Stimulated activated CD4-positive, alpha-beta T cell treated with anti-CD3 and anti-CD28 coated beads, Interleukin-2, amount 100 ng/mL, for 4 hours (primary cell): ENCODE data around the gene B9D1.

ENCODE experiments used
- DNase-seq: peaks from one replicate; pipeline ENCODE4 v3.0.0-alpha.2; 2020; ENCODE audit warnings: low read depth

Gene B9D1

DNA sequence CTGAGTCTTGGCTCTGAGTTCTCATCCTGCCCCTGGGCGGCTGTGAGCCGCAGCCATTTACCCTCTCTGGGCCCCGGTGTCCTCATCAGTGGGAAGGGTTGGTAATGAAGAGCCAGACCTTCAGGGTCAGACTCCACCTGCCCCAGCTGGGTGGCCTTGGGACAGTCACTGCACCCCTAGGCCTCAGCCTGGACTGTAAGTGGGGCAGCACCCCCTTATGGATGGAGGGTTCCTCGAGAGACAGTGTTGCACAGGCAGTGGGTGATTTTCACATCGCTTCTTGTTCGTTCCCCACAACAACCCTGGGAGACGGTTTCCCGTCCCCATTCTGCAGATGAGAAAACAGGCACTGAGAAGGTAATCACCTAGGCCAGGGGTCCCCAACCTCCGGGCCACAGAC, 60.5 kb downstream of the B9D1 start:
- no peak for DNase-seq

DNA sequence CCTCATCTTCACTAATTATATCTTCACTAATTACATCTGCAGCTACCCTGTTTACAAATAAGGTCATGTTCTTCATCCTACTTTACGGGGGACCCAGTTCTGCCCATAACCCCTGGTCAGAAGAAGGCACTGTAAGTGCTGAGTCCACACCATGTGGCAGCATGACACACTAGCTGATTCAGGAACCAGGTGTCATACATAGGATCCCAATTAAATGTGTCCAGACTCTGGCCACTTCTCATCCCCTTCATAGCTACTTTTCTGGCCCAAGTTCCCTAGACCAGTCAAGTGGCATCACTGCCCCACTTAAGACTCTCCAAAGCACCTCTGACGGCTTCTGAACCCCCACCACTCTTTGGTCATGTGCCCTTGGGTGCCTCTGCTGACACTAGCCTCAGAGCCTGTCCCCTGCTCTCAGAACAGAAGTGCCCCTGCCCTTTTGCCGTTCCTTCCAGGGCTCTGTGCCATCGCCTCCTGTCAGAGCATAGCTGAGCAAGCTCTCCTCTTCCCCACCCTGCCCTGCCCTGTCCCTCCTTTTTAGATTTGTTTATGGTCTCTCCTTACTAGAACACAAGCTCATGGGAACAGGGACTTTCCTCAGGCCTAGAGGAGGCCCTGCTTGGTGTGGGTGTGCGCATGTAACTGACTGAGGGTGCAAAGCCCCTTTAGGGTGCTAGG, 61.1 kb downstream of the B9D1 start:
- no peak for DNase-seq

DNA sequence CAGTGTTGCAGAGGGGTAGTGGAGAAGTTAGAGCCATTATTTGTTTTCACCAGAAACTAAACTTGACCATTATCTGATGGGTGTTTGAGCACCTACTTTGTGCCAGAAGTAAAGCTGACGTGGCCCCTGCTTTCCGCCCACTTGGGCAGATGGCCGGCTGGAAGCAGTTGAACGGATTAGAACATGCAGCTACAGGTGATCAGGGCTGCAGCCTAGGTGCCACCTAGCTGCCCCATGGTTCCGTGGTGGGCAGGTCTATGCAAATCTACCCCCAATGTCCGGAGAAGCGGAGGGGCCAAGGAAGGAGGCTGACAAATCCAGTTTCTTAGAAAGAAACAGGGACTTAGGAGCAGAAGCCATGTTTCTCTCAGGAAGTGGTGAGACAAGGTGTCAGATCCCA, 62.7 kb downstream of the B9D1 start:
- no peak for DNase-seq

DNA sequence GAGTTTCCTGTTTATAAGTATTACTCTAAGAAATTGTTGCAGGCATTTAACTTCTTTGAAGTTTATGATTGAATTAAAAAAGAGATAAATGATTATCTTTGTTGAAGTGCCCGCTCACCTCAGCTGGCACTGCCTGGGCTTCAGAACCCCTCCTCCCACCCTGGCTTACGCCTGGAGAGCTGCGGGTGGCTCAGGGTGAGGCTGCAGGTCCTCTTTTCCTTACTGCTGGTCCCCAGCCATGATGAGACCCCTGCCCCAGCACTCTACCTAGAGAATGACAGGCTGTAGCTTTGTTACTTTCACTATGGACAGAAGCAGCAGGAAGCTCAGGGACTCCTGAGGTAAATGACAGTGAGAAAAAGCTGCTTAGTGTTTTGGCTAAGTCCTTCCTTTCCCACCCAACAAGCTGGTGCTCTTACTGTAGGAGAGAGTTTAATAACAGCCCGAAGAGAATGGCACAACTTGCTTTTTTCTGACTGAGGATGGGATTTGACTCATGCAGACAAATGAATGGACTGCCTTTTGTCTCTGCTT, 63.2 kb downstream of the B9D1 start:
- DNase-seq = no peak

DNA sequence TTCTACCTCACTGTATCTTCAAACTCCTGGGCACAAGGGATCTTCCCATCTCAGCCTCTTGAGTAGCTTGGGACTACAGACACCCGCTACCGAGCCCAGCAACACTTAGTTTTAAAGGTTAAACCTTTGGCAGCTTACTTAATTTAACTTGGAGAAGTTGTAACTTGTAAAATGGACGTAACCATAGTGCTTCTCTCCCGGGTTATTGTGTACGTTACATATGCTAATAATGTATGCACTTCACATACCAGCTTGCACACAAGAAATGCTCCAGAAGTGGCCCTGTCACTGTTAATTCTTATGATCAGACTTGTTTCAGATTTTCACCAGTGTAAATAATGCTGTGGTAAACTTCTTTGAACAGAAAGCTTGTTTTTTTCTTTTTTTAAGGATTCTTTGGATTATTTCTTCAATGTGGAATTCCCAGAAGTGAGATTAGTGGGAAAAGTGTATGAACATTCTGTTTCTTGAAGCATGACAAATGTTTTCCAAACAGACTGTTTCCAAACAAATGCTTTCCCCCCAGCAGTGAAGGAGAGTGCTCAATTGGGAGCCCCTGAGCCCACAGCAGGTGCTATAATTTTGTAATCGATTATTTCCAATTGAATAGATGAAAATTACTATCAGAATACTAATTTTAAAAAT, 63.8 kb downstream of the B9D1 start:
- no peak for DNase-seq

DNA sequence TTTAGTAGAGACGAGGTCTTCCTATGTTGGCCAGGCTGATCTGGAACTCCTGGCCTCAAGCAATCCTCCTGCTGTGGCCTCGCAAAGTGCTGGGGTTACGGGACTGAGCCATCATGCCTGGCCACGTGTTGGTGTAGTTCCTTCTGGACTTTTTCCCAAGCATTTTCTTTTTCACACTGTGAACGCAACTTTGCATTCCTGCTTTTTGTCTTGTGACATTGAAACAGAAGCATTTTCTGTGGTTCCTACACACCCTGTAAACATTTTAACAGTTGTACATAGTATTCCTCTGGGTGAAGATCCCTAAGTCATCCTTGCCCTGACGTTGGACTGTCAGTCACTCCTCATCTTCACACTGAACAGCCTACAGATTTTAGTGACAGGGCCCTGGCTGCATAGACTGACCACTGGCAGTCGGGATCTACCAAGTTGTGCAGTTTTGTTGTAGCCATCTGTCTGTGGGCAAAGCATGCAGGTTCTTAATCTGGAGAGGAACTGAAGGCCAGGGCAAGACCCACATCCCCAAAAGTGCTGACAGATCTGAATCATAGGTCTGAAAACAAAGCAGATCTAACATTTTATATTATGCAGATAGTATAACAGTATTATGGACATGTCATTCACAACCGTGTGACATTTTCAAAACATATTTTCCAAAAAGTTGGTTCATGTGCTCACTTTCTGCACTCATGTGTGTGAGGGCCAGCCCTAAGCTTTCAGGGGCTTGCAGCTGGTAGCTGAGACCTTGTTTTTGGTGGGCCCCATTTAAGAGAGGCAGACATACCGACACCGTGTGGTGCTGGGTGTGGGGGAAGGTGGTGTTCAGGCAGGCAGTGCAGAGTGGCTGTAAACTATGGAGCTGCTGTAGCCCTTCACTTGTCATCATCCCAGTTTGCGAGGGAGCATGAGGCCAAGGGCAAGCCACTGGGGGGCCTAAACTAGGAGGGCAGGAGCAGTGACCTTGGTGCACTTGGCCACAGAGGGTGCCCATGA, 65.4 kb downstream of the B9D1 start:
- DNase-seq = no peak

DNA sequence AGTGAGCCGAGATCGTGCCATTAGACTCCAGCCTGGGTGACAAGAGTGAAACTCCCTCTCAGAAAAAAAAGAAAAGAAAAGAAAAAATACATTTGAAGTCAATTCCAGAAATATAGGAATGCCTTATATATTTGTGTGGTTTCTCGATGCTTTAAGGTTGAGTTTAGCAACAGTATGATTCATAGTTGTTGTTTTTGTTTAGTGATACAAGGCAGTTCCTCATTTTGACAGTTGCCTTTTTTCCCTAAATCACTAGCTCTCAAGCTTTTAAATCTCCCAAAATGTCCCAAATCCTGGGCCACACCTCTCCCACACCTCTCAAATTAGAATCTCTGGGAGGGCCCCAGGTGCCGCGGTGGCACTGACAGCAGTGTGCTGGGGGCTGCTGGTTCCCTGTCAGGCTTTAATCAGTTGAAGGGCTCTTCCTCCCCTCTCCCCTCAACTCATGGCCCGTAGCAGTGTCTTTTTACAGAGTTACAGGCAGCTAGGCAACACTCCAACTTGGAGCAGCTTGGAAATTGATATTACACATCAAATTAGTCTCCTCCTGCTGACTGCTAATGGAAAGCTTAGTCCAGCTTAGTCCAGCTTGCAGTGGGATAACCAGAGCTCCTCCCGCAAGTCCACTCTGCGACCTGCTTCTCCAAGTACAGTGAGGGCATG, 66.9 kb downstream of the B9D1 start:
- no peak for DNase-seq

DNA sequence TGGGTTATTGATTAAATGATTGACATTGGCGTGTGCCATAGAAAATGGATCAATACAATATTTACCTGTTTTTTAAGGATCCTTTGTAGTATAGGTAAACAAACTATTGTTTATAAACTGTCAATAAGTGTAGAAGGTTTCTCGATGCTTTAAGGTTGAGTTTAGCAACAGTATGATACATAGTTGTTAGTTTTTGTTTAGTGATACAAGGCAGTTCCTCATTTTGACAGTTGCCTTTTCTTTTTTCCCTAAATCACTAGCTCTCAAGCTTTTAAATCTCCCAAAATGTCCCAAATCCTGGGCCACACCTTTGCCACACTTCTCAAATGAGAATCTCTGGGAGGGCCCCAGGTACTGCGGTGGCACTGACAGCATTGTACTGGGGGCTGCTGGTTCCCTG, 68.1 kb downstream of the B9D1 start:
- no peak for DNase-seq
